G401.6 (cell line): ENCODE results near the gene ALDH3B2.
A peak's percentile ranks its signal among the peaks of the same experiment; 100 is the strongest.

Source experiments
- FAIRE-seq: peaks from 2 replicates; lab custom pipeline; 2012; peaks lifted over from hg19 to GRCh38; lab: Jason Lieb, UNC

ALDH3B2 gene

GRCh38 chr11:67641338-67642172 lies 32.9 kb downstream of the ALDH3B2 start:
- no peak for FAIRE-seq

- FAIRE-seq, result no peak
Observed at GRCh38 chr11:67640758-67641337, 33.6 kb downstream of the ALDH3B2 start.

GRCh38 chr11:67640021-67640757 lies 34.2 kb downstream of the ALDH3B2 start:
- FAIRE-seq, result no peak

DNA sequence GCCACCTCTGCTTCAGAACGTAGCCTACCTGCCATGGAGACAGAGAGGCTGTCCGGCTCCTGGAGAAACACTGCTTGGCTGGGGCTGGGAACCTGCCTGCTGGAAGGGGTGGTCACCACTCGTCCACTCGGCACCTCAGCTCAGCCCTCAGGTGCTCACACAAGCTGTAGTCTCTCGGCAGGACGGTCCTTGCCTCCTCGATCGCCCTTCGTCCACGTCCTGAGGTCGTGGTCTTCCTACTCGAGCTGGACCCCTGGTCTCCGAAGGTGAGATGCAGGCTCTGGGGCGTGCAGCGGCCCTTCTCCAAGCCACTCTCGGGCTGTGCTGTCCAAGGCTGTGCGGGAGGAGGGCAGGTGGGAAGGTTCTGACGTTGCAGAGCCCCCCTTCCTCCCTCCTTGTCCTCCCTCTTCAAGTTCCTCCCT lies 35.0 kb downstream of the ALDH3B2 start, which contains the start of gene TBX10:
TBX10 (minus strand) TSS at position 326 of the 422 bp plus-strand sequence; CDS start at position 35, 291 bp downstream.
- no peak for FAIRE-seq

GRCh38 chr11:67638535-67639437 lies 35.6 kb downstream of the ALDH3B2 start:
- no peak for FAIRE-seq

DNA sequence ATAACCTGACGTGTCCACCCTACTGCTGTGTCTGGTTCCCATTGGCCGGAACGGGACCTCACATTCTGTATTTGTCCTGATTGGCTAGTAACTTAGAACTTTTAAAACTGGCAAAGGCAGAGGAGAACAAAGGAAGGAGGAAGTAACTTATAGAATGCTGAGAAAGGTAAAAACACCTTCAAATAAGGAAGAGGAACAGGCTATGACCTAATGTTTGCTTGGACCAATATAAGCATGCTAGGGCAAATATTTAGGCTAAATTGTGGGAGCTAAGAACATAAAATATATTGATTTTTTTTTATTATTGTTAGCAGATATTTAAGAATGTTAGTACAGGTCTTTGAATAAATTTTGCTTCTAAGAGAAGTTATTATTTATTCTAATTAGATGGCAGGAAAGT lies 37.0 kb downstream of the ALDH3B2 start:
- FAIRE-seq, result peak; percentile 30

GRCh38 chr11:67636962-67637361 lies 37.5 kb downstream of the ALDH3B2 start:
- FAIRE-seq, result no peak

- no peak for FAIRE-seq
Observed at GRCh38 chr11:67635231-67635521, 39.2 kb downstream of the ALDH3B2 start.

DNA sequence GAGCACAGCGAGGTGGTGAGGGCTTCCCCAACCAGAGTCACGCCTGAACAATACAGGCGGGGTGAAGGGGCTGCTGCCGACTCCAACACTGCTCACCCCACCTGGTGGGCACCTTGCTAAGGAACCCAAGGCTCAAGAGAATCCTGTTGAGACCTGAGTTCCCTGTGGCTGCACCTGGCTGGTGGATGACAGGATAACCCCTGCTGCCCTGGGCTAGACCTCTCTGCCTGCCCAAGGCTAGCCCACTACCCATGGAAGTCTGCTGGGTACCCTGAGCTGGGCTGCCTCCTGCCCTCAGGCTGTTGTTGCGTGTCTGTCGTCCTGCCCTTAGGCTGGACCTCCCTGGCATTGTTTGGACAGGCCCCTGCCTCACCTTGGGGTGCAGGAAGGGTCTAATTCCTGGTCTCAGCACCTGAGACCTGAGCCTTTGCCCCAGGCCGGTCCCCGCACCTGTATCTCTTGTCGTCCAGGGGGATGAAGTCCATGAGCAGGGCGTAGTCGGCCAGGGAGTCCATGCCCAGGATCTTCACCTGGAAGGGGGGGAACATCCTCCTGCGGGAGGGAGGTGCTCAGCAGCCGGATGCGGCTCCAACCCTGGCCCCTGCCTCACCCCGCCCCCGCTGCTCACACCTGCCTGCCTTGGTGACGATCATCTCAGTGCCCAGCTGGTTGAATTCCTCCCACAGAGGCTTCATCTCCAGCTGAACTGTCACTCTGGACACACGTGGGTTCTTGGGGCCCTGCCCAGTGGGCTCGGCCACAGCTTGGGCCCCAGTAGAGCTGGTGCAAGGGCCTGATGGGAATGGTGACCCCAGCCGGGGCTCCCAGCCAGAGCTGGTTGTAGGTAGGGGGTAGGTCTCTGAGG lies 39.8 kb downstream of the ALDH3B2 start:
- no peak for FAIRE-seq

DNA sequence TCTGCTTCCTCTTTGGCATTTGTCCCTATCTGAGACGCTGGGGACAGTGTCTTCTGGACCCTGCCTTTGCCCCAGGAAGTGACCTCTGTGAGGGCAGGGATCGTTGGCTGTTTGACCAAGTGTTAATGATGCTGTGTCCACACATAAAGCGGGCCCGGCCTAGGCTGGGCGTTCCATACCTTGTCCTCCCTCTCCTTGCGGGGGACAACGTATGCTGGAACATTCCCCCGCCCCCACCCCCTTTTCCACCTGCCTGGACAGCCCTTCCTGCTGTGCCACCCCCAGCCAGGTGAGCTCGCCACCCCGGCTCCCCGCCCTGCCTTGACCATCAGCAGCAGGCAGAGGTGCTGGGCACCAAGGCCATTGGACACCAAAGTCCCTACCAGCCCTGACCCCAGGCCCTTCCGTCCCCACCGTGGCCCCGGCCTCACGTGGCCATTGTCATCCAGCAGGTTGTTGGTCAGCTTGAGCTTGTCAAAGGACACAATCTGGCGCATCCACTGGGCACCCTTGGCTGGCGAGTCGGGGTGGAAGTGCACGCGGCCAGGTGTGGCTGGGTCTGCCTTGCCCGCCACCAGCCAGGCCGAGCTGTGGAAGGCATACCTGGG lies 40.6 kb downstream of the ALDH3B2 start:
- no peak for FAIRE-seq

GRCh38 chr11:67632982-67633755 lies 41.3 kb downstream of the ALDH3B2 start:
- FAIRE-seq, result no peak

DNA sequence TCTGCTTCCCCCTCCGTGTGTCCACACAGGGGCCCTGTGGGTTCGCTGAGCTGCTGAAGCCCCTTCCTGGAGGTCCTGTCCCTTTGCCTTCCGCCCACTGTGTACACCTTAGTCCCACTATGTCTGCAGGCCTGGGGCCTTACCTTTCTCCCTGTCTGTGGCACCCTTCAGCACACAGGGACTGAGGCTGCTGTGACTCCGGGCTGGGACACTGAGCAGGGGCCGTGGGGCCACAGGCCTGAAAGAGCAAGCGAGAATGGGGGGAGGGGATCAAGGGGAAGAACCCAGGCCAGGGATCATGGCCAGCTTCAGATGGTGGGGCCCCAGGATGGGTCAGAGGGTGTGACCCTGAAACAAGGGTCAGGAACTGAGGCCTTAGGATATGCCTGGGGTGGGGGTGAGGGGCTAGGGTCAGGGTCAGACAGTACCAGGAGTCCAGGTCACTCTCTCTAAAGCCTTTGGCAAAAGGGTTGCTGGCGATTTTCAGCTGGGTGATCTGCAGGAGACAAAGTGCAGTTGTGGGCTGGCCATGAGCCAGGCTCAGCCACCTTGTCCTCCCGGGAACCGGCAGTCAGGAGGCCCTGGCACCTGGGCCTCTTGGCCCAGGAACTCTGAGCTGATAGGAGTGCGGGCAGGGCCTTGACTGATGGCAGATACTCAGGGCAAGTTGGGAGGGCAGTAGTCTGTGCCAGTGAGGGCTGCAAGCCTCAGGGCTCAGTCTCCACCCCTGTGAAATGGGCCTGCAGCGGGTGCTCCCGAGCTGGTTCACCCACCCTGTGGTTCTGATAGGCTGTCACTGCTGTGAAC lies 42.0 kb downstream of the ALDH3B2 start:
- no peak for FAIRE-seq

GRCh38 chr11:67631853-67632174 lies 42.6 kb downstream of the ALDH3B2 start:
- no peak for FAIRE-seq

DNA sequence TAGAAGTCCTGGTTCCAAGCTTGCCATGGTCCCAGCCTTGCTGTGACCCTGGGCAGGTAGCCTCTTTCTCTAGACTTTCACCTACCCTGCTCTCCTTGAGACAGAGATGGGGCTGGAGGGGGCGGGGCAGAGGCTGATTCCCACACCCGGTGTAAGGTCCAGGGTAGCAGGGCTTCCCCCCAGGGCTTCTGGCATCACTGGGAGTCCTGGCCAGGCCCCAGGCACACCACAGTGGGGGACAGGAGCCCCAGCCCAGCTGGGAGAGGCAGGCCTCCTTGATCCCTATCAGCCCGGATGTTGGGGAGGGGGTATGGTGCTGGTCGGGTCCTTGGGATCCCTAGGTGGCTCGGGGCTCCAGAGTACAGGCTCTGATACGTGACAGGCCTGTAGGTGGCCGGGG lies 43.0 kb downstream of the ALDH3B2 start:
- FAIRE-seq, result no peak

GRCh38 chr11:67630943-67631331 lies 43.5 kb downstream of the ALDH3B2 start:
- no peak for FAIRE-seq

GRCh38 chr11:67630228-67630942 lies 44.0 kb downstream of the ALDH3B2 start:
- no peak for FAIRE-seq

DNA sequence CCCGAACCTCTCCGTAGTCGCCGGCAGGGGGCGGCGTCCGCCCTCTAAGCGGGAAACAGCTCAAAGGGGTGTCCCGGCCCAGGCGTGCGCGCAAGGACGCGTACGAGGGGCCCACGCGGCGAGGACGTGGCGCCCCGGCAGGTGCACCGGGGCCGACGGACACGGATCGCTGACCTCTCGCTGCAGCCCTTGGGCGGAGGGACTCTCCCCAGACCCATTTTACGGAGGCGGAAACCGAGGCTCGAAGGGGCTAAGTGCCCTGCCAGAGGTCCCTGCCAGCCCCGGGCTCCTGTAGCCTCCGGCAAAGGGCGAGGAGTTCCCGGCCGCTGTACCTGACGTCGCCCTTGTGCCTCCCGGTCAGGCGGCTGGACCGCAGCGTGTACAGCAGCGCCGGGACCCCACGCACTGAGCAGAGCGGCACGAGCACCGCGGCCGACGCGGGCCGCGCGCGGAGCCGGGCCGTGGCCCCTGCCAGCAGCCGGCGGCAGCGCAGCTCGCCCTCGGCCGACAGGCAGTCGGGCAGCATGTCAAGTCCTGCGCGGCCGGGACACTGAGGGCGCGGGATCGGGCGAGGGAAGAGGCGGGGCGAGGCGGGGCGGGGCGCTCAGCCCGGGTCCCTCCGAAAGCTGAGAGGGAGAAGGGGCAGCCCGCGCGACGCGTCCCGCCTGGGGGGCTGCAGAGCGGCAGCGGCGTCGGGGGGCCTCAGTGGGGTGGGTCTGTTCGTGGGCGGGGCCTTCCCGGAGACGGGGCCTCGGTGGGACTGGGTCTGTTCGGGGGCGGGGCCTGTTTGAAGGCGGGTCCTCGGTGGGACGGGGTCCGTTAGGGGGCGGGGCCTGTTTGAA lies 44.8 kb downstream of the ALDH3B2 start, which contains the start of gene NUDT8:
NUDT8 (minus strand) TSS at position 552 of the 842 bp plus-strand sequence; CDS start at position 526, 26 bp downstream.
- FAIRE-seq, result no peak
